Stimulated activated CD8-positive, alpha-beta memory T cell treated with anti-CD3 and anti-CD28 coated beads, Interleukin-7, amount 100 ng/mL, for 1 hour (primary cell): ENCODE measurements around the gene MLLT10.

Experiments
- DNase-seq, 2 donors: peaks; one replicate each; pipeline ENCODE4 v3.0.0-alpha.2; 2020; ENCODE audit warnings: low read depth in 2 of 2

The MLLT10 gene

GRCh38 chr10:21791276-21791675 is 257.2 kb downstream of the MLLT10 start:
- DNase-seq: no peak
